PFSK-1 (cell line): Measurements from ENCODE around the gene ANO1.

Experiments
- FOXP2 ChIP-seq: optimal IDR thresholded peaks from 2 replicates; pipeline ENCODE3; 2011; ENCODE audit warnings: borderline replicate concordance, control low read depth, inconsistent platforms; ENCODE audit not compliant: insufficient read depth; ENCODE audit errors: extremely low read length, extremely low read depth
- POLR2AphosphoS5 ChIP-seq: IDR thresholded peaks from 2 replicates; pipeline ENCODE4 v1.6.1; 2012; ENCODE audit warnings: low read depth, mild to moderate bottlenecking, control low read depth, low read length, moderate library complexity
- REST ChIP-seq, 2 experiments: IDR thresholded peaks; 2 replicates each; pipeline versions ENCODE4 v1.6.1 to v1.8.0; 2011 to 2012; ENCODE audit warnings: low read depth in 2 of 2, low read length in 2 of 2, control low read depth in 1 of 2, inconsistent platforms in 1 of 2, mild to moderate bottlenecking in 1 of 2, moderate library complexity in 1 of 2; ENCODE audit not compliant: insufficient read depth in 1 of 2
- SIN3A ChIP-seq: IDR thresholded peaks from 2 replicates; pipeline ENCODE4 v1.6.1; 2012; ENCODE audit warnings: mild to moderate bottlenecking, low read length, moderate library complexity, borderline replicate concordance; ENCODE audit not compliant: insufficient read depth
- TAF1 ChIP-seq: IDR thresholded peaks from 2 replicates; pipeline ENCODE4 v1.6.1; 2012; ENCODE audit warnings: low read length, control low read depth, borderline replicate concordance; ENCODE audit not compliant: insufficient read depth

Gene ANO1

GRCh38 chr11:70107191-70107590 lies 29.1 kb downstream of the ANO1 start:
- no peak for TF ChIP-seq POLR2AphosphoS5
- no peak for TF ChIP-seq TAF1
- no peak for TF ChIP-seq REST (IDR thresholded peaks at IDR 0.05; ENCODE audit: insufficient read depth in 1 of 2, low read depth in 2 of 2, low read length in 2 of 2)
- no peak for TF ChIP-seq FOXP2
- no peak for TF ChIP-seq SIN3A

GRCh38 chr11:70107756-70108155 lies 29.6 kb downstream of the ANO1 start:
- TF ChIP-seq SIN3A: no peak
- no peak for TF ChIP-seq FOXP2
- TF ChIP-seq REST (IDR thresholded peaks at IDR 0.05; ENCODE audit: insufficient read depth in 1 of 2, low read depth in 2 of 2, low read length in 2 of 2): no peak
- no peak for TF ChIP-seq POLR2AphosphoS5
- no peak for TF ChIP-seq TAF1

GRCh38 chr11:70108250-70108649 lies 30.1 kb downstream of the ANO1 start:
- TF ChIP-seq SIN3A (no peak), POLR2AphosphoS5 (no peak), FOXP2 (no peak), REST (IDR thresholded peaks at IDR 0.05; ENCODE audit: insufficient read depth in 1 of 2, low read depth in 2 of 2, low read length in 2 of 2) (no peak), TAF1 (no peak)

- no peak for TF ChIP-seq SIN3A
- TF ChIP-seq REST (IDR thresholded peaks at IDR 0.05; ENCODE audit: insufficient read depth in 1 of 2, low read depth in 2 of 2, low read length in 2 of 2): no peak
- no peak for TF ChIP-seq POLR2AphosphoS5
- TF ChIP-seq TAF1: no peak
- no peak for TF ChIP-seq FOXP2
Measured at GRCh38 chr11:70109006-70109405, 30.9 kb downstream of the ANO1 start.

GRCh38 chr11:70109903-70110302 lies 31.8 kb downstream of the ANO1 start:
- TF ChIP-seq SIN3A (no peak), TAF1 (no peak), FOXP2 (no peak), POLR2AphosphoS5 (no peak), REST (IDR thresholded peaks at IDR 0.05; ENCODE audit: insufficient read depth in 1 of 2, low read depth in 2 of 2, low read length in 2 of 2) (no peak)
